T-helper 2 cell treated with Interferon-gamma antibody and Interleukin-4, amounts not matched to agents 100 ng/mL and 5 ng/mL, for 36 hours (primary cell): ENCODE results near the gene STON1. TPM values are rescaled to one million over a fixed set of nuclear protein-coding genes. Genes with fewer than 3 reads are reported as not detected.
"Not testable (repeated sequence)": the region's sequence is repeated elsewhere in the genome, so short reads cannot be mapped to it uniquely, and the experiment has no call there.

ENCODE experiments used
- intact Hi-C: fragments of 100-400 bp; cut with micrococcal nuclease; formaldehyde crosslinking; loops from one replicate; pipeline ENCODE4 v1.15.1; 2023
- total RNA-seq: library from RNA; stranded (reverse); gene quantifications from 2 replicates; pipeline ENCODE4 v1.2.3, GENCODE V29; 2022

STON1 gene, protein sequence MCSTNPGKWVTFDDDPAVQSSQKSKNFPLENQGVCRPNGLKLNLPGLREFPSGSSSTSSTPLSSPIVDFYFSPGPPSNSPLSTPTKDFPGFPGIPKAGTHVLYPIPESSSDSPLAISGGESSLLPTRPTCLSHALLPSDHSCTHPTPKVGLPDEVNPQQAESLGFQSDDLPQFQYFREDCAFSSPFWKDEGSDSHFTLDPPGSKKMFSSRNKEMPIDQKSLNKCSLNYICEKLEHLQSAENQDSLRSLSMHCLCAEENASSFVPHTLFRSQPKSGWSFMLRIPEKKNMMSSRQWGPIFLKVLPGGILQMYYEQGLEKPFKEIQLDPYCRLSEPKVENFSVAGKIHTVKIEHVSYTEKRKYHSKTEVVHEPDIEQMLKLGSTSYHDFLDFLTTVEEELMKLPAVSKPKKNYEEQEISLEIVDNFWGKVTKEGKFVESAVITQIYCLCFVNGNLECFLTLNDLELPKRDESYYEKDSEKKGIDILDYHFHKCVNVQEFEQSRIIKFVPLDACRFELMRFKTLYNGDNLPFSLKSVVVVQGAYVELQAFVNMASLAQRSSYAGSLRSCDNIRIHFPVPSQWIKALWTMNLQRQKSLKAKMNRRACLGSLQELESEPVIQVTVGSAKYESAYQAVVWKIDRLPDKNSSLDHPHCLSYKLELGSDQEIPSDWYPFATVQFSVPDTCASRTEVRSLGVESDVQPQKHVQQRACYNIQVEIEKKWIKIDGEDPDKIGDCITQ
- 1.7 and 1.9 TPM in 2 replicates for total RNA-seq

DNA sequence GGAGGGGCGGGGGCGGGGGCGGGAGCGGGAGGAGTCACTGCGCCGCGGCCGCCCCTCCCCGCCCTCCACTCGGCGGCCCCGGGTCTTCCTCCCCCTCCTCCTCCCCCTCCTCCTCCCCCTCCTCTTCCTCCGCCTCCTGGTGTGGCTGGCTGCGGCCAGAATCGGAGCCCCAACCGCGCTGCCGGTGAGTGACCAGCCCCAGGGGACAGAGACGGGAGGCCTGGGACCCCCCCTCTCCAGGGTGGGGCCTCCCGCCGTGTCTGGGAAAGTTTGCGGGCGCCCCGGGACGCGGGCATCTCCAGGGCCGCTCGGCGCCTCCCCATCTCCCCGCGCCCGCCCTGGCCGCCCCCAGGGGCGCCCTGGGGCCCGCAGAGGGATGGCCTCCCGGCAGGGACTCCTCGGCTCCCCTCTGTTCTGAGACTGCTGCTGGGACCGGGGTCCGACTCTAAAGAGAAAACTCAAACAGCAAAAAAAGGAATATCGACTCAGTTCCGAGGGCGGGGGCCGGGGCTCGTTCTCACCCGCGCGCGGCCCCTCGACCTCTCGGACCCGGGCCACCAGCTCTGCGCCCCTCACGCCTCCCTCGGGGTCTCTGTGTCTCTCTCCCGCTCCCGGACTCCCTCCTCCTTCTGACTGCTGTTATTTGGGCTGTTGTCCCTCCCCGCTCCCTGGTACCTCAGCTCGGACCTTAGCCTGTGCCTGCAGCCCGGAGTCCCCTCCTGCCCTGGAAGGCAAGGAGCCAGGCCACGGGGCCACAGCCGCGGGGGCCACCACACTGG, at the start of gene STON1:
STON1 (plus strand) TSS at position 122 of the 779 bp plus-strand sequence. CDS start 50,480 bp downstream, outside the sequence.
- intact Hi-C loops = no loop called here

DNA sequence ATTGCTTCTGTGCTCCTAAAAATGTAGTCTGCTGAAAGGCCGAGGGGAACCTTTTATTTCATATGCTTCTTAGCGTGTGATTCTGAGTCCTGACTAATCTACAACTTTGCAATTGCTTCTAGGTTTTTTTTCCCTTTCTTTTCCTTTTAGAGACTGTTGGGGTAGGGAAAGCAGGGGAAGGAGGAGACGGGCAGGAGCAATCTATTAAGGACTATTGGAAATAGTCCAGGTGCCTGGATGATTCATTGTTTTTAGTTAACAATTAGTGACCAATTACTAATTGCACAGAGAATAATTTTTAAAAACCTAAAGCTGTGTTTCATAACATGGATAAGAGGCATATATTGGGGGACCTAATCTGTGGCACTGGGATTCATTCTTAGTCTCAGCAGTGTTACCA, 49.4 kb upstream of the STON1 start:
- intact Hi-C loops = no loop called here

DNA sequence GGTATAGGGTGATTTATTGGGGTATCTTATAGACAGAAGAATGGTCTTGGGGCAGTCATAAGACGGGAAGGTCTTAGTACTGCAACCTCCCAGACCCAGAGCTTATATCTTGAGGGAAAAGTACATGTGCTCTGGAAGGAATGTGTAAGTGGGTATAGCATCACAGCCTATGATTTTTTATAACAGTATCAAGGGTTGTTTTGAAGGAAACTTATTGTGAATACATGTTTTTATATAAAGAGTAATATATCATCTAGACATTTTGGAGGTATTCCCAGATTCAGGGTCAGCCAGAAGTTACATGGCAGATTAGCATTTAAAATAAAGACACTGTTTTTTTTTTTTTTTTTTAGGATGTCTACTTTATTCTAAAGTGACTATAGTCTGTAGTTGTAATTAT, 47.6 kb upstream of the STON1 start:
- intact Hi-C loops = no loop called here

DNA sequence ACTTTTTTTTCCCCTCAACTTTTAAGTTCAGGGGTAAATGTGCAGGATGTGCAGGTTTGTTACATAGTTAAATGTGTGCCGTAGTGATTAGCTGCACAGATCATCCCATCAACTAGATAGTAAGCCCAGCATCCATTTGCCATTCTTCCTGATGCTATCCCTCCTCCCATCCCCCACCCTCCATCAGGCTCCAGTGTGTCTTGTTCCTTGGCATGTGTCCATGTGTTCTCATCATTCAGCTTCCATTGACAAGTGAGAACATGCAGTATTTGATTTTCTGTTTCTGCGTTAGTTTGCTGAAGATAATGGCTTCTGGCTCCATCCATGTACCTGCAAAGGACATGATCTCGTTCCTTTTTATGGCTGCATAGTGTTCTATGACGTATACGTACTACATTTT, 47.2 kb upstream of the STON1 start:
- intact Hi-C loops = no loop called here

DNA sequence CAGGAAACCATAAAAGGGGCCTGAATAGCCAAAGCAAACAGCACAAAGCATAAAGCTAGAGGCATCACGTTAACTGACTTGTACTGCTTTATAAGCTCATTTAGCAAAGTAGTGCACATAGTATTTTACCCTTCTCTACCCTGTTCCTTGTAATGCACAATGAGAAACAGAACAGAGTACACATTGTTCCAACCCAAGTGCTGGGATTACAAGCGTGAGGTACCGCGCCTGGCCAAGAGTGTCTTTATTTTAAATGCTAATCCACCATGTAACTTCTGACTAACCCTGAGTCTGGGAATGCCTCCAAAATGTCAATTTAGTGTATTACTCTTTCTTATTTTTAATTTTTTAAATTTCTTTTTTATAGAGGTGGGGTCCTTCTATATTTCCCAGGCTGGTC, 46.4 kb upstream of the STON1 start:
- intact Hi-C loops = no loop called here

DNA sequence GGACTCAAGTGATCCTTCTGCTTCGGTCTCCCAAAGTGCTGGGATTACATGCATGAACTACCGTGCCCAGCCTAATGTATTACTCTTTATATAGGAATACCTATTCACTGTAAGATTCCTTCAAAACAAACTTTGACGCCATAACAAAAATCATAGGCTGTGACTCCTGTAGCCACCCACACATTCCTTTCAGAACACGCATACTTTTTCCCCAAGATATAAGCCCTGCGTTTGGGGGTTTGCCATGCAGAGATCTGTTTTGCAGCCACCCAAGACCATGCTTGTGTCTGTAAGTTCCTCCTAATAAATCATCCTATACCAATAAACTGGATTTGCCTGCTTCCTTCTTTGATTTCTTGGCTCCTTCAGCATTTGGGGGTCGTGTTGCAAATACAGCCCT, 46.0 kb upstream of the STON1 start:
- intact Hi-C loops = no loop called here

DNA sequence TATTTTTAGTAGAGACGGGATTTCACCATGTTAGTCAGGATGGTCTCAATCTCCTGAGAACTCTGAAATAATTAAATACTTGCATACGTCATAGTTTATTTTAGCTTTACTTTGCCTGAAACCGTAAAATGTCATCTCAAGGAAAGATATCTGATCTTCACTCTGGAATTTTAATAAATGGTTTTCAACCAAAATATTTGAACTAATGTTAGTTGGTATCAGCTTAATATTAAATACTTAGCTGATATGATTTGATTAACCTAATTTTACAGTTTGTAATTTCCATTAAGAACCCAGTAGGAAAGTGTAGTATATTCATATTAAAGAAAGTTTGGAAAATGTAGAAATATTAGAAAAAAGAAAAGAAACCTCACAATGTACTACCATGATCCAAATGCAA, 41.4 kb upstream of the STON1 start:
- intact Hi-C loops = no loop called here

DNA sequence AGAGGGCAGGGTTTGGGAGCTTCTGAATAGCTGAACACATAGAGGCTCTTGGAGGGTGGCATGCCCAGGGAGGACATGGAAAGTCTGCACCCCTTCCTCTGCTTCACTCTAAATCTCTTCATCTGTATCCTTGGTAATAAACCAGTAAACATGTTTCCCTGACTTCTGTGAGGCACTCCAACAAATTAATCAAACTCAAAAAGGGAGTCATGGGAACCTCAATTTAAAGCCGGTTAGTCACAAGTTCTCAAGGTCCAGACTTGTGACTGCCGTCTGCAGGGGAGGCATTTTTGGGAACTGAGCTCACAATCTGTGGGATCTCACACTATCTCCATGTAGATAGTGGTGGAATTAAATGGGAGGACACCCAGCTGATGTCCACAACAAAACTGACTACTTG, 33.1 kb upstream of the STON1 start:
- intact Hi-C loops = no loop called here

DNA sequence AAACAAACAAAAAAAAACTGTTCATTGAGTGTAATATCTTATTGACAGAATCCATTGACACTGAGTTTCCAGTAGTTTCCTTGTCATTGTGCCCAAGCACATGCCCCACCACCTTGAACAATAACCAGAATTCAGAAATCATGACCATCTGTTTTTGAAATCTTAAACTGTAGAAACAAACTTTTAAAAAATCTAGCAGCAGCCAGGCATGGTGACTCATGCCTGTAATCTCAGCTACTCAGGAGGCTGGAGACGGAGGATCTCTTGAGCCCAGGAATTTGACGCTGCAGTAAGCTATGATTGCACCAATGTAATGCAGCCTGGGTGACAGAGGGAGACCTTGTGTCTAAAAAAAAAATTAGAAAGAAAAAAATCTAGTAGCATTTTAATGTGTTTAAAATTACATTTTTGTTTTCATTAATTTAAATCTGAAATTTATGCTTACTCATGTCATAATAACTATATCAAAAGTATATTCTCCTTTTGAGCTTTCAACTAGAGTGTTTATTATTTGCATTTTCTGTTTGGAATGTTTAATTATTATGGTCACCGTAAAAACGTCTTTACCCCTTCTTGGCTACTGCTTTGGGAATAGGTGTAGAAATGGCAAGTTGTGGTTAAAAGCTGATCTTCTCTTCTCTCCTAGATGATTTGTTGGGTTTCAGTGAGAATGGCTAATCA, 25.2 kb upstream of the STON1 start:
- intact Hi-C loops = no loop called here

DNA sequence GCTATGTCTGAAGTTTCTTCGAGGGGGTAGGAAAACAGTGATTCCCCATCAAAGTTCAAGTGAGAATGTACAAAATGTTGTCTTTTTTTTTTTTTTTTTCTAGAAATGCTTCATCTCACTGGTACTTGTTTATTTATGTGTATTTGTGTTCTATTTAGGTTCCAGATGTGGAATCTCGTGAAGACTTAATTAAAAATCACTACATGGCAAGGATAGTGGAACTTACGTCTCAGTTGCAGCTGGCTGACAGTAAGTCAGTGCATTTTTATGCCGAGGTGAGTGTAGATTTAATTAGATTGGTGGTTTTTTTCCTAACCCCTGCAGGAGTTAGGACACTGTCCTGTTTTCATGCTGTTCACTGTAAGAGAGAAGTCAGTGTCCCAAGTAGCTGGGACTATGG, 22.8 kb upstream of the STON1 start:
- intact Hi-C loops = no loop called here

DNA sequence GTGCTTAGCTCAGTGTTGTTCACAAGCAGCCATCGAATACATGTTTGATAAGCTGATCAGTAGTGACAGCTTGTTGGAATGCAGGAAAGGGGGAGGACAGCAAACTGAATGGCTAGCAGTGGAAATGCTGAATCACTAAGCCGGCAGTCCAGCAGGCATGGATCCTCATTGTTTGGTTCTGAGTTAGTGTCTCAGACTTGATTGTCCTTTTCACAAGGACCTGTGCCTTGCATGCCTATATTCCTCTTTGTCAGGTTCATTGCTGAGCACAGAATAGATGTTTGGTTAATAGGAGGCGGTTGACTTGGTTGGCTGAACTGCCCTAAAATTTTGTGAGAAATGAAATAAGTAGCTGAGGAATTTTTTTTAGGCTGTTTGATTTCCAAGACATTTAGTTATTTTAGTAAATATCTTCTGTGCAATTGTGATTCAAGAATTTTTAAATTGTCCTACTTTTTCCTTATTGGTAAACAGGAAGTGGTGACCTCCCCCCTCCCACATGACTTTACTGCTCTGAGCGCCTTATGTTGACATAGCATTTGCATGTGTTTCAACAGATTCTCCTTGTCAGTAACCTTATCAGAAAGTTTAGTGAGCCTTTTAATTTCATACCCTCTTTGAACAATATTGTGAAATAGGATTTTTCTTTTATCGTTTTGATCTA, 21.4 kb upstream of the STON1 start:
- intact Hi-C loops = no loop called here

DNA sequence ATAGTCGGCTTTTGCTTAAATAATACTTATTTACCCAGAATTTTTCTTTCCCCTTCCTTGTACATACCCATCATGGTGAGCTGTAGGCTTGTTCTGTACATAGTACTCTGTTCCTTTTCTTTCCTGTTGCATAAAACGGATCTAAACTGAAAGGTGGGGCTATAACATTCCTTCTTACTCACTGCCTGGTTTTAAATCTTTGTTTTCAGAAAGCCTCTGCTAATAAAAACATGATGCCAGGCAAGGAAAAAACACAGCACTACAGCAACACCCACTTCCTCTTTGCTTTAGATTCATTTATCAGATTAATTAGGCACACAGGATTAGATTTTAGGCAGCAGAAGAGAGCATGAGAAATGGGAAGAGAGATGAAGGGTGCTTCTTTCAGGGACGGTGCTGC, 19.6 kb upstream of the STON1 start:
- intact Hi-C loops = no loop called here

DNA sequence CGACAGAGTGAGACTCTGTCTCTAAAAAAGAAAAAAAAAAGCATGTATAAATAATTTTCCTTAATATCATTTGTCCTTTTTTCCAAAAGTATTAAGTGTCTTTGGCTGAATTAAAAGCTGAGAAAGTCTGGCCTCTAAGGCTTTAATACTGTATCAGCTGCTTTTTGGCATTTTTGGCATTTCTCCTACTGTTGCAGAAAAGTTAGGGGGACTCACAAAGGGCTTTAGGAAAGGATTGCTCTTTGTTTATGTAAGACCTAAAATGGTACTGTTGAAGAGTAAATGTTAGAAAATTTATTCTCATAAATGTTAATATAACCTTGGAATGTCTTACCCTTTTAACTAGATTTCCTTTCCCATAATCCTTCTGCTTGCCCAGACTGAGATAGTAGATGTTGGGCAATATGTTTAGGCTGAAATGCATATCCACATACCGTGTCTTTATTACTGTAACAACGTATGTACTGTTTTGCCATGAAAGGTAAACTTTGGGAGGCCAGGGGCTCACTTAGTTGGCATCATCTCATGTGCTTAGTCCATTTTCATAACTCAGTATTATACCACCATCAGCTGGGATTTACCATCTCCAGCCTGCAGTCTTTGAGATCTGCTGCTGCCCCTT, 18.0 kb upstream of the STON1 start:
- intact Hi-C loops = no loop called here

DNA sequence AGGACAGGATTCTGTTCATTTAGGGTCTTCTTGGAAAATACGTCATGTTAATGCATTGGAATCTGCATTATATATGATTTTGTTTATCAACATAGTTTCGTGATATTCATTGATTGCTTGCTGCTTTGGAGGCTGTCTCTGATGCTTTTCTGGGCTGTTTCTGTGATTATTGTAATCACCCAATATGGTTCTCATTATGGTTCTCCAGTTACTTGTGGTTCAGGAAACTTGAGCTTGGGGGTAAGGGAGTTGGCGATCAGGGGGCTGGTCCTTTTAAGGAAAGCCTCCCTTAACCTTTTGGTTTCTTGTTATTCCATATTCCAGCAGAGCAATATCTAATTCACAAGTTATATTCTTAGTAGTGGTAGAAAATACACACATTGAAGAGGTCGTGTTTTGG, 17.4 kb upstream of the STON1 start:
- intact Hi-C loops = no loop called here

DNA sequence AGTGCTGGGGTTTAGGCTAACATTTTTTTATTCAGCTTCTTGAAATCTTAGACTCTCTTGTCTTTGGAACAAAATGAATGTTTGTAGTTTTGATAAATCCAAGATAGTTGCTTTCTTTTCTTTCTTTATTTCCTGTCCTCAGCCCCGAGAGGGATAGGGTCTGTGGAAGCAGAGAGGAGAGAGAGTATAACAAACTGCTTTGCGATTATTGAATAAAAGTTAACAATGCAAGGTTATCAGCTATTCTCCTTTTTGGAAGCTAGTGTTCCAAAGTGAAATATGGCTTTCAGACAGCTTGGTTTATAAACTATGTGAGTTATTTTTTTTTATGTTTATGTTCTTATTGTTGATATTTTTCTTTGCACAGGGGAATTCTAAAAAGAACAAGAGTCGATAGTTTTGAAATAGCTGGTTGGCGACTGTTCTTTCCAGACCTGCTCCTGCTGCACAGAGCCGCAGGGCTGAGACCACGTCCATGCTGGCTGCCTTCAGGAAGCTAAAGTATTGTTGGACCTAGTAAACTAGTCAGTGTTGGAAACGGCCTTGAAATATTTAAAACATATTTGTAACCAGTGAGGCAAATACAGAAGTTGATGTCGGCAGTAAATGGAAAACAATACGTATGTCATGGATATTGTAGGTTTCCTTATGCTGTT, 15.5 kb upstream of the STON1 start:
- intact Hi-C loops = no loop called here

DNA sequence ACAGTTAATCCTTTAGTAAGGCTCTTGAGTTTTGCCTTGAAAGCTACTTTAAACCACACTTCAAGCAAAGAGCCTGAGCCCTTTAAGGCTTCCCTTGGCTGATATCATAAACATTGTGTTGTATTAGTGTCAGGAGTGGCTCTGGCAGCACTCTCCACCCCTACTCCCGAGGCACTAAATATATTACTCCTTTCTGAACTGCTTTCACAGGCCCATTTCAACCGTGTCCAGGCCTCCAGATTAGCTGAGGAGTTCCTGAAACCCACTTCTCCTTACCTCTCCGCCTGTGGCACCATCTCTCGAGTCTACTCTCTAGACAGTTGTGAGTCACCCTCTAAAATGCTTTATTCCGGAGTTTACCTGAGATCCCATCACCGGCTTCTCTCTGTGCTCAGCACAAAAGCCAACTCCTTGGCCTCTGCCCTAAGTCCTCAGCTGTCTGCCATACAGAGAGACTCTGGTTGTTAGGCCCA, 14.4 kb upstream of the STON1 start:
- intact Hi-C loops = no loop called here

DNA sequence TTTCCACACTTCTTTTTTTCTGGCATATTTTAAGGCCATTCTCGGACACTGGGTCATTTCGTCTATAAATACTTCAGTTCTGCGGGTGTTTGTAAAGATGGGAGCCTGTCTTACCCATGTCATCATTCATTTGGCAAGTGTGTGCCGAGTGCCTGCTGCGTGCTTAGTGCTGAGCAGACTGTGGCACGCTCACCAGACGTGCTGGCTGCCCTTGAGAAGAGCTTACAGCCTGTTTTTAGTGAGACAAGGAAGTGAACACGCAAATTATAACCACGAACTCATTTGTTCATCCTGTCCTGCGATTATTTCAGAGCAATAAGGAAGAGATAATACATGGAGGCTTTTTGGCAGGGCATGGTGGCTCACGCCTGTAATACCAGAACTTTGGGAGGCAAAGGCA, 10.4 kb upstream of the STON1 start:
- intact Hi-C loops = no loop called here

DNA sequence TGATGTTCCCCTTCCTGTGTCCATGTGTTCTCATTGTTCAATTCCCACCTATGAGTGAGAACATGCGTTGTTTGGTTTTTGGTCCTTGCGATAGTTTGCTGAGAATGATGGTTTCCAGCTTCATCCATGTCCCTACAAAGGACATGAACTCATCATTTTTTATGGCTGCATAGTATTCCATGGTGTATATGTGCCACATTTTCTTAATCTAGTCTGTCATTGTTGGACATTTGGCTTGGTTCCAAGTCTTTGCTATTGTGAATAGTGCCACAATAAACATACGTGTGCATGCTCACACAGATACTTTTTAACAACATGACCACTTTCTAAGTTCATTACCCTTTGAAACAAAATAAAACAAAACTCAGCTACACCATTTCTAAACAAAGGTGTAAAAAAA, 5.2 kb upstream of the STON1 start:
- intact Hi-C loops = not testable (repeated sequence)

DNA sequence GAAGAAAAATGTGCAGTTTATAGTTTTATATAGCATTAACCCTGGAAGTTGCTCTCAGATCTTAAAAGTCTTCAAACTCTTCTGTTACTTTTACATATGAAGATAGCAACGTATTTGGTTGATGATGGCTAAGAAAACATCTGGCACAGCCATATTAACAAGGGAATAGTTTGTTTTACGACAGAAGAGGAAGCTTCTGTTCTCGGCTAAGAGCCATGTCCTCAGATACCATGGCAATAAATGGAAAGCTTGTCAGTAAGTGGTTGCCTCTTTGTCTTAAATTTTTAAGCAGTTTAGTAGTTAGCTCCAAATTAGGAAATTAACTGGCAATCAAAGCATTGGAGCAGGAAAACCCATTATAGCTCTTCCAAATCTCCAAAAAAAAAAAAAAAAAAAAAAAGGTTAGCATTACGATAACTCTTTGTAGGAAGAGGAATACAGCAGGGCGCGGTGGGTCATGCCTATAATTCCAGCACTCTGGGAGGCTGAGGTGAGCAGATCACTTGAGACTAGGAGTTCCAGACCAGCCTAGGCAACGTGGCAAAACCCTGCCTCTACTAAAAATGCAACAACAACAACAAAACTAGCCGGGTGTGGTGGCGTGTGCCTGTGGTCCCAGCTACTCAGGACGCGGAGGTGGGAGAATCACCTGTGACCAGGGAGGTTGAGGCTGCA, 4.5 kb upstream of the STON1 start:
- intact Hi-C loops = no loop called here
